ENCODE results near the gene AGAP3.
A peak's percentile ranks its signal among the peaks of the same experiment; 100 is the strongest.

Gene AGAP3

DNA sequence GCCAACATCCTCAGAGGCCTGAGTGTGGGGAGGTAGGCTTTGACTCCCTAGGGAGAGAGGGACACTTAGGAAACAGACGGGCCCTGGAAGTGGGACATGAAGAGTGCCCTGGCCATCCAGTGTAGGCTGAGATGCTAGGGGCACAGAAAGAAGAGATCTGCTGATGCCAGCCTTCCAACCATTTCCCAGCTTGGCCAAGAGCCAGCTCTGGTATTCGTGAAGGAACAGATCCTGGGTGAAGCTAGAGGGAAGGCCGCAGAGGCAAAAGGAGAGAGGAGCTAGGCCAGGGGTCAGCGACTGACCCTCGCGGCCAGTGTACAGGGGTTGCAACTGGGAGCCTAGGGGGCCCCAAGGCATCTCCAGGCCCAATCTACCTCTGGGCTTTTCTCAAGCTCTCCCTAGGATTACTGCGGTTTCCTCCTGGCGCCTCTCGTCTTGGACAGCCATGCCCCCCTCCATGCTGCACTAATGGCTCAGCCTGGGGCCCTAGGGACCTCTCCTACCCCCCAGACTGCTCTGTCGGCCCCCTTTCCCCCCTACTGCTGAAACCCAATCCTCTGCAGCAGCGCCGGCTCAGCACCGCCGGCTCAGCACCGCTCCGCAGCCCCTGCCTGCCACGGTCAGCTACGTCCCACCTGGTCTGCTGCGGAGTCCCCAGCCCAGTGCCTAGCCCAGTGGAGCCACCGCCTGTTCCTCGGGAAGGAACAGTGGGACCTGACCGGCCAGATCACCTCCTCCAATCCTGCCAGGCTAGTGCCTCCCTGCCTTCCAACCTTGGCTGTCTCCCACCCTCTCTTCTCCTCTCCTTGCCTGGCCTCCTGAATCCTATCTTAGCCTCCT, 38.1 kb upstream of the AGAP3 start, which contains the start of gene ASIC3:
Gene ASIC3 (plus strand): TSS at position 556 of the 840 bp plus-strand sequence. CDS start 355 bp downstream, outside the sequence.
- H3K36me3 ChIP-seq (ENCODE audit: insufficient read depth, low read depth, low read length): no peaks in the 10 kb centered on the region
- H3K27me3 ChIP-seq (ENCODE audit: insufficient read depth, low read length): peaks cover 46% of the 10 kb centered on the region
- no peak within 1 kb of the TSS for H3K27ac ChIP-seq (ENCODE audit: low read length)
- H3K4me3 ChIP-seq (ENCODE audit: low read length): no peak within 1 kb of the TSS
- no peak within 1 kb of the TSS for H3K9ac ChIP-seq (ENCODE audit: low read depth, low read length)
- no peaks in the 10 kb centered on the region for H3K9me3 ChIP-seq (ENCODE audit: insufficient read depth, low read depth, low read length)
- no peaks in the 10 kb centered on the region for H3K4me1 ChIP-seq (ENCODE audit: insufficient read depth, low read length)

DNA sequence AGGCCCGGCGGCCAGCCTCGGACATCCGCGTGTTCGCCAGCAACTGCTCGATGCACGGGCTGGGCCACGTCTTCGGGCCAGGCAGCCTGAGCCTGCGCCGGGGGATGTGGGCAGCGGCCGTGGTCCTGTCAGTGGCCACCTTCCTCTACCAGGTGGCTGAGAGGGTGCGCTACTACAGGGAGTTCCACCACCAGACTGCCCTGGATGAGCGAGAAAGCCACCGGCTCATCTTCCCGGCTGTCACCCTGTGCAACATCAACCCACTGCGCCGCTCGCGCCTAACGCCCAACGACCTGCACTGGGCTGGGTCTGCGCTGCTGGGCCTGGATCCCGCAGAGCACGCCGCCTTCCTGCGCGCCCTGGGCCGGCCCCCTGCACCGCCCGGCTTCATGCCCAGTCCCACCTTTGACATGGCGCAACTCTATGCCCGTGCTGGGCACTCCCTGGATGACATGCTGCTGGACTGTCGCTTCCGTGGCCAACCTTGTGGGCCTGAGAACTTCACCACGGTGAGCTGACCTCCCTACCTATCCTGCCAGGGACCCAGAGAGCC, 37.3 kb upstream of the AGAP3 start:
- Histone ChIP-seq H3K36me3 (ENCODE audit: insufficient read depth, low read depth, low read length) (no peaks in the 10 kb centered on the region), H3K9ac (ENCODE audit: low read depth, low read length) (no peak overlapping the region), H3K27me3 (ENCODE audit: insufficient read depth, low read length) (peaks cover 46% of the 10 kb centered on the region), H3K27ac (ENCODE audit: low read length) (no peak overlapping the region), H3K4me1 (ENCODE audit: insufficient read depth, low read length) (no peaks in the 10 kb centered on the region), H3K9me3 (ENCODE audit: insufficient read depth, low read depth, low read length) (no peaks in the 10 kb centered on the region), H3K4me3 (ENCODE audit: low read length) (no peak overlapping the region)

DNA sequence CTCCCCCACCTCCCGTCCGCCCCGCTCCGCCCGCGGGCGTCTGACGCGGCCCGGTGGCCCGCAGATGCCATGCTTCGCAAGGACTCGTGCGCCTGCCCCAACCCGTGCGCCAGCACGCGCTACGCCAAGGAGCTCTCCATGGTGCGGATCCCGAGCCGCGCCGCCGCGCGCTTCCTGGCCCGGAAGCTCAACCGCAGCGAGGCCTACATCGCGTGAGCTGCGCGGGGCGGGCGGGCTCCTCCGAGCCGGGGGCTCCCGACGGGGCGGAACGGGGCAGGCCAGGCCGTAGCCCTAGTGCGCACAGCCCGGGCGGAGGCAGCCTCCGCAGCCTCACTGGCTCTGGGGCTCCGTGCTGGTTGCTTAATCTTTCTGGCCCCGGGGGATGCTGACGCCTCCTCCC, 35.2 kb upstream of the AGAP3 start:
- Histone ChIP-seq H3K36me3 (ENCODE audit: insufficient read depth, low read depth, low read length) (no peaks in the 10 kb centered on the region), H3K9me3 (ENCODE audit: insufficient read depth, low read depth, low read length) (no peaks in the 10 kb centered on the region), H3K27ac (ENCODE audit: low read length) (no peak overlapping the region), H3K4me1 (ENCODE audit: insufficient read depth, low read length) (no peaks in the 10 kb centered on the region), H3K9ac (ENCODE audit: low read depth, low read length) (no peak overlapping the region), H3K4me3 (ENCODE audit: low read length) (peak overlapping the region; percentile 44; the same call in 1 of the 2 replicates), H3K27me3 (ENCODE audit: insufficient read depth, low read length) (peaks cover 53% of the 10 kb centered on the region)

DNA sequence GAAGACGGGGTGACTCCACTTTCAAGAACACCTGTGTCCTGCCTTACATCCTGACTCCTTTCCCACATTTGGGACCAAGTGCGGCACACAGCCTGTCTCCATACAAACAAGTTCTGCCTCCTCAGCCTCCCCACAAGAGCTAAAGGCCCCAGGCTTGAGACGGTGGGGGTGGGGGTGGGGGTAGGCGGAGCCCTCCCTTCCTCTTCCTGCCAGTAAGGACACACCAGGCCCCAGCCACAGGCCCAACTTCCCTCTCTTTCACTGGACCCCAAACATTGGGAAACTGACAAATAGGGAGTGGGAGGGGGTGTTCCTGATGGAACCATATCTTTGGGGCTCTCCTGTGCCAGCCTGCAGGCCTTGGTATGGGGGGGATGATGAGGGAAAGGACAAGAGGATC, 33.2 kb upstream of the AGAP3 start:
- no peak overlapping the region for H3K9ac ChIP-seq (ENCODE audit: low read depth, low read length)
- H3K27ac ChIP-seq (ENCODE audit: low read length): no peak overlapping the region

DNA sequence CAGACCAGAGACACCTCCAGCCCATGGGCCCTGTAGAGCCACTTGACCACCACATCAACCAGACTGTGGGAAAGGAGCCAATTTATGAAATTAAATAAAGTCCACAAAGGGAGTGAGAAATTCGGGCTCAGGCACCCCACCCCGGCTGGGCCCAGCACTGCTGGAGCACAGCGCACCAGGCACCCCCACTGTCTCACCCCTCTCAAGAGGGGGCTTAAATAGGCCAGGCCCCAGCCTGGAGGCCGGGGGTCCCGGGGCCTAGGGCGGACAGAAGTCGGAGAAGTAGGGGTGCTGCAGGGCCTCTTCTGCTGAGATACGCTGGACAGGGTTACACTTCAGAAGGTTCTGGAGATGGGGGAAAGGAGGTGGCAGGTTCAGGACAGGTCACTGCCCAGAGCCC, 32.5 kb upstream of the AGAP3 start:
- Histone ChIP-seq H3K4me3 (ENCODE audit: low read length) (no peak overlapping the region), H3K36me3 (ENCODE audit: insufficient read depth, low read depth, low read length) (no peaks in the 10 kb centered on the region), H3K27me3 (ENCODE audit: insufficient read depth, low read length) (peaks cover 65% of the 10 kb centered on the region), H3K9ac (ENCODE audit: low read depth, low read length) (no peak overlapping the region), H3K9me3 (ENCODE audit: insufficient read depth, low read depth, low read length) (no peaks in the 10 kb centered on the region), H3K4me1 (ENCODE audit: insufficient read depth, low read length) (peaks cover 5% of the 10 kb centered on the region), H3K27ac (ENCODE audit: low read length) (no peak overlapping the region)

More for the DNA sequence above, 33.2 kb upstream of the AGAP3 start:
- H3K4me3 ChIP-seq (ENCODE audit: low read length): no peak overlapping the region
- H3K4me1 ChIP-seq (ENCODE audit: insufficient read depth, low read length): no peaks in the 10 kb centered on the region
- peaks cover 66% of the 10 kb centered on the region for H3K27me3 ChIP-seq (ENCODE audit: insufficient read depth, low read length)
- H3K36me3 ChIP-seq (ENCODE audit: insufficient read depth, low read depth, low read length): no peaks in the 10 kb centered on the region
- no peaks in the 10 kb centered on the region for H3K9me3 ChIP-seq (ENCODE audit: insufficient read depth, low read depth, low read length)

DNA sequence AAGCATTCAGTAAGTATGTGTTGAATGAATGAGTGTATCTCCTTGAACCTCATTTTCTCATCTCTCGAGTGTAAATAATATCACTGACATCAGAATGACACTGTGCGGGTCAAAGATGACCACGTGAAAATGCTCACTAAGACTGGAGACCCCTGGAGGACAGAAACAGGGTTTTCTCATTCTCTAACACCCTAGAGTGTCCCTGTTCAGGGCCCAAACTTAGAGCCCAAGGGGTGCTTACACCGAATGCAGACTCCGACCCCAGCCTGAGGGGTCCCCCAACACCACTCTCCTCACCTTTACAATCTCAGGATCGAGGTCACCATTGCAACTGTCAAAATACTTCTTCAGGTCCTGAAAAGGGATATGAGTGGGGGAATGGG, 30.0 kb upstream of the AGAP3 start:
- Histone ChIP-seq H3K4me3 (ENCODE audit: low read length) (peak overlapping the region; percentile 94; the same call in 1 of the 2 replicates), H3K27ac (ENCODE audit: low read length) (no peak overlapping the region), H3K27me3 (ENCODE audit: insufficient read depth, low read length) (peaks cover 54% of the 10 kb centered on the region), H3K9ac (ENCODE audit: low read depth, low read length) (no peak overlapping the region), H3K36me3 (ENCODE audit: insufficient read depth, low read depth, low read length) (no peaks in the 10 kb centered on the region), H3K9me3 (ENCODE audit: insufficient read depth, low read depth, low read length) (no peaks in the 10 kb centered on the region), H3K4me1 (ENCODE audit: insufficient read depth, low read length) (peaks cover 16% of the 10 kb centered on the region)

DNA sequence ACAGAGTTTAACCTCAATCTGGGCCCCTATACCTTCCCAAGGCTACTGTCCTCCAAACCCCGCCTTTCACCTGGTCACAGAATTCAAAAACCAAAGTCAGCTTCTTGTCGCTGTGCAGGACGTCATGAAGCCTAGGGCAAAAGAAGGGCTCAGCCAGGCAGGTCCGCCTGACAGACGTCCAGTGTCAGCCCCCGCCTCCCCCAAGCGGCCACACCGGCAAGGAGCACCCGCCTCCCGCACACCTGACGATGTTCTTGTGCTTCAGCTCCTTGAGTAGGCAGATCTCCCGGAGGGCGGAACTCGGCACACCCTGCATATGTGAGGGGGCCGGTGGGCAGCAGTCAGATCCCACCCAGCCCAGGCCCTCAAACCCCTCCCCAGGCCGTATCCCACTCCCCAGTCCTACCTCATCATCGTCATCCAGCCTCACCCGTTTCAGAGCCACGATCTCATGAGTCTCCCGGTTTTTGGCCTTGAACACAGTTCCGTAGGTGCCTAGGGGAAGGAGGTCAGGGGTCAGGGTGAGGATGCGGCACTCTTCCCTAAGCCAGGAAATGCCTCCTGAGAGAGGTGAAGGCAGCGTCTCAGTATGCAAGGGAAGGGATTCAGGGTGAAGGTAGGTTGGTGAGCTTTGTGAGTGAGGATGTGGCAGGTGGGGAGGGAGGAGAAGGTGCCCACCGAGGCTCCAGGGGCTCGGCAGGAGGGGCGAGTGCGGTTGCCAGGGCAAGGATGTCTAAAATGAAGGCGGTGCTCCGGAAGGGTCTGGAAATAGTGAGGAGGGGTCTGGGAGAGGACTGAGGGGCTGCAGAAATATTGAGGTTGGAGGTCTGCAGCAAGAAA, 29.4 kb upstream of the AGAP3 start:
- H3K4me1 ChIP-seq (ENCODE audit: insufficient read depth, low read length): peaks cover 22% of the 10 kb centered on the region
- no peak overlapping the region for H3K27ac ChIP-seq (ENCODE audit: low read length)
- H3K4me3 ChIP-seq (ENCODE audit: low read length): peak overlapping the region; percentile 94
- peak overlapping the region; percentile 61; the same call in 1 of the 2 replicates for H3K9ac ChIP-seq (ENCODE audit: low read depth, low read length)
- H3K9me3 ChIP-seq (ENCODE audit: insufficient read depth, low read depth, low read length): no peaks in the 10 kb centered on the region
- peaks cover 48% of the 10 kb centered on the region for H3K27me3 ChIP-seq (ENCODE audit: insufficient read depth, low read length)
- H3K36me3 ChIP-seq (ENCODE audit: insufficient read depth, low read depth, low read length): no peaks in the 10 kb centered on the region

DNA sequence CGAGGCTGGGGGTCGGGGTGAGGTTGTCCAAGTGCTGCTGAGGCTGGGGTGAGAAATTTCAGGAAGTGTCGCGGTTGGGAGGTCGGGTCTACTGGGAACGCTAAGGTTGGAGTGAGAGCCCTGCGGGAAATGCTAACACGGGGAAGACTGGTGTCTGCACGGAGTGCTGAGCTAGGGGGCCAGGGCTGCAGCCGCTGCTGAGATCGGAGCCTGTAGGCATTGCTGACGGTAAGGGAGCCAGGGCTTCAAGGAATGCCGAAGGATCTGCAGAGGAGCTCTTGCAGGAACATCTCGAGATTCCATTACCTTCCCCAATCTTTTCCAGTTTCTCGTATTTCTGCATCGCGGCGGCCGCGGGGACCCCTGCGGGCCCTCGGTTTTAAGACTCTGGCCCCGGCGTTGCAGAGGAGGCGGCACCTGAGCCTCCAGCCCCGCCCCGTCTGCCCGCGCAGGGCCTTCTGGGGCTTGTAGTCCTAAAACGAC, 28.7 kb upstream of the AGAP3 start, which contains the start of gene CDK5:
Gene CDK5 (minus strand): TSS at position 392 of the 483 bp plus-strand sequence. CDS start 49 bp downstream, at position 343.
- Histone ChIP-seq H3K36me3 (ENCODE audit: insufficient read depth, low read depth, low read length) (no peaks in the 10 kb centered on the region), H3K9me3 (ENCODE audit: insufficient read depth, low read depth, low read length) (no peaks in the 10 kb centered on the region), H3K27ac (ENCODE audit: low read length) (no peak within 1 kb of the TSS), H3K4me3 (ENCODE audit: low read length) (peak within 1 kb of the TSS; percentile 94), H3K4me1 (ENCODE audit: insufficient read depth, low read length) (peaks cover 25% of the 10 kb centered on the region), H3K27me3 (ENCODE audit: insufficient read depth, low read length) (peaks cover 41% of the 10 kb centered on the region), H3K9ac (ENCODE audit: low read depth, low read length) (peak within 1 kb of the TSS; percentile 61; the same call in 1 of the 2 replicates)

DNA sequence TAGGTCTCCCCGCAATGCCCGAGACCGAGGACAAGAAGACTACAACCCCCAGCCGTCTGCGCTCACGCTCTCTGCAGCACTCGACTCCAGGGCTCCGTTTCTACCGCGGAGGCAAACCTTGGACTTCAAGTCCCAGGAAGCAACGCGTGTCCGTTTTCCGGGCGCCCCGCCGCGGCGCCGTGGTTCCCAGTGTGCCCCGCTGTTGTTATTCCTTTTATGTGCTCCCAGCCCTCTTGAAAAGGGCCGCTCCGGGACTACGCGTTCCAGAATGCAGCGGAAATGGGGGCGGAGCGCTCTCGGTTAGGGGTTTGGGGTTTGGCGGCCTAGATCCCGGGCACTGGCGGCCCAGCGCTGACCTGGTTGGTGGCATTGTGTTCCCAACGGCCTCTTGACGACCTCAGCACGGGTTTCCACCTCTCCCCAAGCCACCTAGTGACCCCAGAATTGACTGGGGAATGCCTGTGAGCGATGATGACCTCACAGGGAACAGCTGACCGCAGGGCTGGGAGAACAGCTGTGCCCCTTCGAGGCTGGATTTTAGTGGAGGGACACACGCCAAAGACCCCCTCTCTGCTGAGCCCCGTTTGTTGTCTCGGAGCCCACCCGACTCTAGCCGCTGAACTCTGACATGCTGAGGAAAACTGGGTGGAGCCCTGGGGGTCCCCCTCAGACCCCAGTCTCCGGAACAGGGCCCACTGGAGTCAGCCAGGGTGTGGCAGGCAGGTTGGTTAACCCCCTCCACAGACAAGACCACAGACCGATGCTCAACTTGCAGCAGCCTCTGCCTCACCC, 28.1 kb upstream of the AGAP3 start:
- Histone ChIP-seq H3K9me3 (ENCODE audit: insufficient read depth, low read depth, low read length) (no peaks in the 10 kb centered on the region), H3K9ac (ENCODE audit: low read depth, low read length) (peak overlapping the region; percentile 46; the same call in 1 of the 2 replicates), H3K4me3 (ENCODE audit: low read length) (peak overlapping the region; percentile 94), H3K27me3 (ENCODE audit: insufficient read depth, low read length) (peaks cover 37% of the 10 kb centered on the region), H3K27ac (ENCODE audit: low read length) (no peak overlapping the region), H3K36me3 (ENCODE audit: insufficient read depth, low read depth, low read length) (no peaks in the 10 kb centered on the region), H3K4me1 (ENCODE audit: insufficient read depth, low read length) (peaks cover 25% of the 10 kb centered on the region)

DNA sequence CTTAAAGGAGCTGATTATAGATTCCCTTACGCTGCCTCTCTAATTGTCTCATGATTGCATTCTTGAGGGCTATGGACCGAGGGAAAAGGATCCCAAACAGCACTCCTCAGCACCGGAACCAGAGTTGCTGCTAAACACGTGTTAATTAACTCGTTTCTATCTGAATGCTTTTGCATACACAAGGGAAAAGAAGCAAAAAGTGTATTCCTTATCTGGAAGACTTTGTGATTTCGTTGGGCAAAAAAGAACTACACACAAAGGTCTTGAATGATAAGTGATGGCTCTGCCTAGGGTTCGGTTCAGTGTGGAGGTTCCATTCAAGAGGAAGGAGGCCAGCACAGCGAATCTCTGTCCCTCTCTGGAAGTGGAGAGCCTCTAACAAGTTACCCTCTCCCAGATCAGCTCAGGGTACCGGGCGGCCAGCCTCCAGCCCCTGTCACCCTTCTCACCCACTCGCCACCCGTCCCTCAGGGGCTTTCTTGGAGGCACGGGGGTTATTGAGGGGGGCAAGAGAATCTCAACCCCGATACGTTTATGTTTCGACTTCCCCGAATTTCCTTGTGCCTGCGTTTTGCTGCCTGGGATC, 27.4 kb upstream of the AGAP3 start:
- H3K9me3 ChIP-seq (ENCODE audit: insufficient read depth, low read depth, low read length): no peaks in the 10 kb centered on the region
- peak overlapping the region; percentile 46; the same call in 1 of the 2 replicates for H3K9ac ChIP-seq (ENCODE audit: low read depth, low read length)
- H3K27ac ChIP-seq (ENCODE audit: low read length): no peak overlapping the region
- peaks cover 37% of the 10 kb centered on the region for H3K27me3 ChIP-seq (ENCODE audit: insufficient read depth, low read length)
- H3K4me1 ChIP-seq (ENCODE audit: insufficient read depth, low read length): peaks cover 28% of the 10 kb centered on the region
- no peaks in the 10 kb centered on the region for H3K36me3 ChIP-seq (ENCODE audit: insufficient read depth, low read depth, low read length)
- H3K4me3 ChIP-seq (ENCODE audit: low read length): peak overlapping the region; percentile 94
